ENCODE measurements around the gene ZBTB7A. TPM values are rescaled to one million over a fixed set of nuclear protein-coding genes. Genes with fewer than 3 reads are reported as not detected.
A peak's percentile ranks its signal among the peaks of the same experiment; 100 is the strongest.

Gene ZBTB7A
- total RNA-seq, 2 donors from 2014 or later = 77.1 to 87.3 TPM

- peaks cover 0 to 3% of the 10 kb centered on the region in 2 donors for H3K36me3 ChIP-seq
- no peak for TF ChIP-seq CTCF (IDR thresholded peaks at IDR 0.05)
- TF ChIP-seq POLR2A (IDR thresholded peaks at IDR 0.05) = no peak
- no peak for TF ChIP-seq POLR2AphosphoS5 (IDR thresholded peaks at IDR 0.05)
Observed at GRCh38 chr19:4046946-4047683, 19.6 kb downstream of the ZBTB7A start.

GRCh38 chr19:4046362-4046691, 20.4 kb downstream of the ZBTB7A start:
- no peak for TF ChIP-seq CTCF (IDR thresholded peaks at IDR 0.05)
- no peak for TF ChIP-seq POLR2AphosphoS5 (IDR thresholded peaks at IDR 0.05)
- TF ChIP-seq POLR2A (IDR thresholded peaks at IDR 0.05) = no peak
- H3K36me3 ChIP-seq = peaks cover 0 to 3% of the 10 kb centered on the region in 2 donors
- peaks cover 2% of the 10 kb centered on the region for H3K4me1 ChIP-seq (replicated peaks)
- no peak for DNase-seq (ENCODE audit: low spot score)
- H3K27ac ChIP-seq = no peak overlapping the region
- no peak overlapping the region for H3K4me3 ChIP-seq
- H3K9me3 ChIP-seq = no peaks in the 10 kb centered on the region
- intact Hi-C loops (cut with DNase I) = no loop called here
- 72% methylated on average over 7 of the region's 7 CpGs for WGBS
- no peaks in the 10 kb centered on the region for H3K27me3 ChIP-seq (replicated peaks; ENCODE audit: insufficient read depth)

More at GRCh38 chr19:4046946-4047683, 19.6 kb downstream of the ZBTB7A start:
- Histone ChIP-seq H3K9me3 (no peaks in the 10 kb centered on the region), H3K4me1 (replicated peaks) (peaks cover 2% of the 10 kb centered on the region), H3K27ac (no peak overlapping the region), H3K27me3 (replicated peaks; ENCODE audit: insufficient read depth) (no peaks in the 10 kb centered on the region), H3K4me3 (no peak overlapping the region)
- intact Hi-C loops (cut with DNase I) = no loop called here
- WGBS = 83% methylated on average over 33 of the region's 33 CpGs
- DNase-seq (ENCODE audit: low spot score) = no peak

- H3K4me3 ChIP-seq = no peak overlapping the region
- H3K27ac ChIP-seq = peak overlapping the region in 1 of 2 donors; percentile 13
- TF ChIP-seq POLR2AphosphoS5 (IDR thresholded peaks at IDR 0.05) = no peak
- TF ChIP-seq POLR2A (IDR thresholded peaks at IDR 0.05) = no peak
- TF ChIP-seq CTCF (IDR thresholded peaks at IDR 0.05) = no peak
- peaks cover 2% of the 10 kb centered on the region for H3K4me1 ChIP-seq (replicated peaks)
- no peaks in the 10 kb centered on the region for H3K27me3 ChIP-seq (replicated peaks; ENCODE audit: insufficient read depth)
- H3K9me3 ChIP-seq = no peaks in the 10 kb centered on the region
- peaks cover 0 to 3% of the 10 kb centered on the region in 2 donors for H3K36me3 ChIP-seq
- intact Hi-C loops (cut with DNase I) = no loop called here
- DNase-seq (ENCODE audit: low spot score) = no peak
- WGBS = 81% methylated on average over 32 of the region's 32 CpGs
Observed at GRCh38 chr19:4045597-4046361, 20.9 kb downstream of the ZBTB7A start.

GRCh38 chr19:4044990-4045465, 21.7 kb downstream of the ZBTB7A start:
- DNase-seq (ENCODE audit: low spot score) = no peak
- peaks cover 2% of the 10 kb centered on the region for H3K4me1 ChIP-seq (replicated peaks)
- no peaks in the 10 kb centered on the region for H3K27me3 ChIP-seq (replicated peaks; ENCODE audit: insufficient read depth)
- TF ChIP-seq POLR2A (IDR thresholded peaks at IDR 0.05) = no peak
- TF ChIP-seq POLR2AphosphoS5 (IDR thresholded peaks at IDR 0.05) = no peak
- no peak for TF ChIP-seq CTCF (IDR thresholded peaks at IDR 0.05)
- H3K9me3 ChIP-seq = no peaks in the 10 kb centered on the region
- H3K27ac ChIP-seq = peak overlapping the region in 1 of 2 donors; percentile 13
- whole genome bisulfite sequencing = 62% methylated on average over 21 of the region's 21 CpGs
- peaks cover 0 to 3% of the 10 kb centered on the region in 2 donors for H3K36me3 ChIP-seq
- intact Hi-C loops (cut with DNase I) = no loop called here
- no peak overlapping the region for H3K4me3 ChIP-seq
